ENCODE measurements around the gene FNDC1.

GRCh38 chr6:159321267-159321666 lies 152.1 kb downstream of the FNDC1 start:
- TF ChIP-seq, protein P1, sequence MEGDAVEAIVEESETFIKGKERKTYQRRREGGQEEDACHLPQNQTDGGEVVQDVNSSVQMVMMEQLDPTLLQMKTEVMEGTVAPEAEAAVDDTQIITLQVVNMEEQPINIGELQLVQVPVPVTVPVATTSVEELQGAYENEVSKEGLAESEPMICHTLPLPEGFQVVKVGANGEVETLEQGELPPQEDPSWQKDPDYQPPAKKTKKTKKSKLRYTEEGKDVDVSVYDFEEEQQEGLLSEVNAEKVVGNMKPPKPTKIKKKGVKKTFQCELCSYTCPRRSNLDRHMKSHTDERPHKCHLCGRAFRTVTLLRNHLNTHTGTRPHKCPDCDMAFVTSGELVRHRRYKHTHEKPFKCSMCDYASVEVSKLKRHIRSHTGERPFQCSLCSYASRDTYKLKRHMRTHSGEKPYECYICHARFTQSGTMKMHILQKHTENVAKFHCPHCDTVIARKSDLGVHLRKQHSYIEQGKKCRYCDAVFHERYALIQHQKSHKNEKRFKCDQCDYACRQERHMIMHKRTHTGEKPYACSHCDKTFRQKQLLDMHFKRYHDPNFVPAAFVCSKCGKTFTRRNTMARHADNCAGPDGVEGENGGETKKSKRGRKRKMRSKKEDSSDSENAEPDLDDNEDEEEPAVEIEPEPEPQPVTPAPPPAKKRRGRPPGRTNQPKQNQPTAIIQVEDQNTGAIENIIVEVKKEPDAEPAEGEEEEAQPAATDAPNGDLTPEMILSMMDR (IDR thresholded peaks at IDR 0.05) = no peak
- no peak for TF ChIP-seq POLR2A (IDR thresholded peaks at IDR 0.05)
